GM23338 (cell line): ENCODE measurements around the gene FOXP1. TPM values are rescaled to one million over a fixed set of nuclear protein-coding genes. Genes with fewer than 3 reads are reported as not detected.

Source experiments
- ATAC-seq: fragments of 200-7000 bp; cut with Tn5 transposase; 3 replicates; pipeline ENCODE4 v1.9.1; 2020
- DNase-seq: peaks from one replicate; pipeline ENCODE4 v3.0.0-alpha.2; 2015; ENCODE audit warnings: low spot score
- H2AFZ ChIP-seq: fragments of 200-600 bp; sonication (generic); 2 replicates; pipeline ENCODE4 v1.8.0; 2016; ENCODE audit warnings: antibody characterized with exemption, mild to moderate bottlenecking, moderate library complexity
- H3F3A ChIP-seq: fragments of 200-600 bp; sonication (generic); replicated peaks from 2 replicates; pipeline ENCODE4 v1.8.0; 2017; ENCODE audit warnings: antibody characterized with exemption, mixed run types, low read depth
- H3K27ac ChIP-seq: fragments of 200-600 bp; sonication (generic); 2 replicates; pipeline ENCODE4 v1.6.1; 2016; ENCODE audit warnings: low read depth
- H3K27me3 ChIP-seq: fragments of 200-600 bp; sonication (generic); 2 replicates; pipeline ENCODE4 v1.8.0; 2016; ENCODE audit warnings: mild to moderate bottlenecking, mixed run types, moderate library complexity; ENCODE audit not compliant: insufficient read depth
- H3K36me3 ChIP-seq: fragments of 200-600 bp; sonication (generic); 2 replicates; pipeline ENCODE4 v1.8.0; 2016; ENCODE audit warnings: mild to moderate bottlenecking; ENCODE audit not compliant: insufficient read depth
- H3K4me1 ChIP-seq: fragments of 200-600 bp; sonication (generic); 2 replicates; pipeline ENCODE4 v1.8.0; 2016; ENCODE audit warnings: mild to moderate bottlenecking, moderate library complexity; ENCODE audit not compliant: insufficient read depth
- H3K4me2 ChIP-seq: fragments of 200-600 bp; sonication (generic); 2 replicates; pipeline ENCODE4 v1.7.1; 2017; ENCODE audit warnings: mixed run types
- H3K4me3 ChIP-seq: fragments of 200-600 bp; sonication (generic); 2 replicates; pipeline ENCODE4 v1.6.1; 2016; ENCODE audit warnings: mixed run types
- H3K79me2 ChIP-seq: fragments of 200-600 bp; sonication (generic); replicated peaks from 2 replicates; pipeline ENCODE4 v1.8.0; 2017; ENCODE audit warnings: mild to moderate bottlenecking; ENCODE audit not compliant: insufficient read depth
- H3K9me2 ChIP-seq: fragments of 200-600 bp; sonication (generic); 2 replicates; pipeline ENCODE4 v1.8.0; 2017; ENCODE audit not compliant: insufficient read depth
- H4K20me1 ChIP-seq: fragments of 200-600 bp; sonication (generic); replicated peaks from 2 replicates; pipeline ENCODE4 v1.8.0; 2017; ENCODE audit warnings: mild to moderate bottlenecking; ENCODE audit not compliant: insufficient read depth
- H3K27ac Mint-ChIP-seq: 2 replicates; pipeline ENCODE4 v1.8.0; 2020; ENCODE audit warnings: inconsistent platforms, mild to moderate bottlenecking, moderate library complexity, mixed read lengths
- H3K27me3 Mint-ChIP-seq: 3 replicates; pipeline ENCODE4 v1.8.0; 2022; ENCODE audit warnings: low read depth, mild to moderate bottlenecking, moderate library complexity, mixed read lengths, inconsistent platforms; ENCODE audit not compliant: insufficient read depth, poor library complexity
- H3K36me3 Mint-ChIP-seq: 3 replicates; pipeline ENCODE4 v1.8.0; 2021; ENCODE audit warnings: low read depth, mild to moderate bottlenecking, inconsistent platforms, moderate library complexity, mixed read lengths
- H3K4me1 Mint-ChIP-seq: 3 replicates; pipeline ENCODE4 v1.8.0; 2020; ENCODE audit warnings: mild to moderate bottlenecking, inconsistent platforms, mixed read lengths
- H3K4me3 Mint-ChIP-seq: 3 replicates; pipeline ENCODE4 v1.8.0; 2021; ENCODE audit warnings: moderate library complexity, mild to moderate bottlenecking, inconsistent platforms, mixed read lengths
- H3K9me3 Mint-ChIP-seq: 3 replicates; pipeline ENCODE4 v1.8.0; 2020; ENCODE audit warnings: moderate library complexity, mild to moderate bottlenecking, inconsistent platforms, mixed read lengths
- CREB1 ChIP-seq: fragments of 250-450 bp; sonication (Bioruptor Pico); IDR thresholded peaks from 2 replicates; pipeline ENCODE4 v1.5.0; 2020; ENCODE audit warnings: low read depth, mild to moderate bottlenecking, moderate library complexity
- CTCF ChIP-seq, 2 experiments: fragments of 200-600 bp in 1 of 2; sonication (generic) in 1 of 2; conservative IDR thresholded peaks; 2 replicates each; pipeline versions ENCODE4 v1.5.1 to v1.6.1; 2016 to 2017; ENCODE audit warnings: antibody characterized with exemption in 2 of 2, low read depth in 2 of 2, mild to moderate bottlenecking in 2 of 2, moderate library complexity in 1 of 2
- ETS1 ChIP-seq: IDR thresholded peaks from 2 replicates; pipeline ENCODE4 v1.6.1; 2016; ENCODE audit warnings: antibody characterized with exemption
- EZH2phosphoT487 ChIP-seq: fragments of 200-600 bp; sonication (generic); IDR thresholded peaks from one replicate; pipeline ENCODE4 v1.8.1; 2018; ENCODE audit warnings: antibody characterized with exemption; ENCODE audit not compliant: unreplicated experiment
- NANOG ChIP-seq: IDR thresholded peaks from 2 replicates; pipeline ENCODE4 v1.6.1; 2016; ENCODE audit warnings: antibody characterized with exemption, borderline replicate concordance
- REST ChIP-seq: IDR thresholded peaks from one replicate; pipeline ENCODE4 v1.6.1; 2018; ENCODE audit warnings: antibody characterized with exemption; ENCODE audit not compliant: unreplicated experiment
- STAT1 ChIP-seq: IDR thresholded peaks from one replicate; pipeline ENCODE4 v1.6.1; 2016; ENCODE audit warnings: antibody characterized with exemption; ENCODE audit not compliant: unreplicated experiment
- ZNF462 ChIP-seq: fragments of 250-450 bp; sonication (Bioruptor Pico); IDR thresholded peaks from 2 replicates; pipeline ENCODE4 v1.5.0; 2020; ENCODE audit warnings: mild to moderate bottlenecking, moderate library complexity
- polyA plus RNA-seq: library from polyadenylated mRNA; unstranded; fragments of >200 nt; fragmentation: Nextera tagmentation; extraction: Ambion mirVana; gene quantifications from 2 replicates; pipeline ENCODE4 v1.2.1, GENCODE V29; 2016
- total RNA-seq: library from RNA; depleted of rRNA; stranded (reverse); fragments of >200 nt; shearing (Covaris generic); gene quantifications from 2 replicates; pipeline ENCODE4 v1.2.3, GENCODE V29; 2014

The FOXP1 gene
- total and polyA plus RNA-seq, 2 experiments from 2014 or later: 32.9 to 35.5 TPM

- Histone ChIP-seq H3K4me1 (peaks cover 25% of the 10 kb centered on the region), H3K27me3 (no peaks in the 10 kb centered on the region), H3K4me3 (no peak overlapping the region), H3K9me2 (no peaks in the 10 kb centered on the region), H2AFZ (no peak overlapping the region), H3K36me3 (no peaks in the 10 kb centered on the region), H4K20me1 (no peaks in the 10 kb centered on the region), H3K27ac (no peak overlapping the region), H3K79me2 (peaks cover 11% of the 10 kb centered on the region; the same call in 1 of the 2 replicates), H3F3A (no peaks in the 10 kb centered on the region), H3K4me2 (no peak overlapping the region)
- Mint-ChIP-seq H3K36me3 (peaks cover 17% of the 10 kb centered on the region; the same call in 2 of the 3 replicates), H3K27ac (no peak overlapping the region), H3K27me3 (peaks cover 3% of the 10 kb centered on the region), H3K4me1 (peaks cover 36% of the 10 kb centered on the region), H3K4me3 (no peak overlapping the region), H3K9me3 (peaks cover 5% of the 10 kb centered on the region; the same call in 2 of the 3 replicates)
- TF ChIP-seq CTCF (conservative IDR thresholded peaks at IDR 0.05; ENCODE audit: low read depth in 2 of 2): no peak
- TF ChIP-seq EZH2phosphoT487: no peak
- TF ChIP-seq CREB1 (CRISPR knock-in tag): no peak
- TF ChIP-seq STAT1: no peak
- TF ChIP-seq NANOG: no peak
- TF ChIP-seq REST: no peak
- no peak for TF ChIP-seq ETS1
- DNase-seq (no peak), ATAC-seq (no peak)
Measured at GRCh38 chr3:71028802-71029201, 554.7 kb downstream of the FOXP1 start.

GRCh38 chr3:71028184-71028583 is 555.3 kb downstream of the FOXP1 start:
- Histone ChIP-seq H3K79me2 (peaks cover 11% of the 10 kb centered on the region; the same call in 1 of the 2 replicates), H3K36me3 (no peaks in the 10 kb centered on the region), H3F3A (no peaks in the 10 kb centered on the region), H3K27ac (no peak overlapping the region), H4K20me1 (no peaks in the 10 kb centered on the region), H2AFZ (no peak overlapping the region), H3K9me2 (no peaks in the 10 kb centered on the region), H3K4me1 (peaks cover 21% of the 10 kb centered on the region), H3K4me2 (no peak overlapping the region), H3K4me3 (no peak overlapping the region), H3K27me3 (no peaks in the 10 kb centered on the region)
- no peak for DNase-seq
- Mint-ChIP-seq H3K36me3 (peaks cover 17% of the 10 kb centered on the region; the same call in 2 of the 3 replicates), H3K27ac (no peak overlapping the region), H3K27me3 (no peaks in the 10 kb centered on the region), H3K9me3 (peaks cover 5% of the 10 kb centered on the region; the same call in 2 of the 3 replicates), H3K4me3 (no peak overlapping the region), H3K4me1 (peaks cover 35% of the 10 kb centered on the region)
- ATAC-seq: no peak
- TF ChIP-seq ZNF462 (CRISPR knock-in tag): no peak
